ENCODE measurements around the gene NTF3. TPM values are rescaled to one million over a fixed set of nuclear protein-coding genes. Genes with fewer than 3 reads are reported as not detected.

NTF3 gene
- total RNA-seq, 3 donors from 2014 or later (not counting 1 experiment from before 2014, with no cell fraction given) = not detected

- Mint-ChIP-seq H3K27me3 (ENCODE audit: low read depth in 2 of 2) (peaks cover 5 to 12% of the 10 kb centered on the region in 2 donors), H3K9me3 (no peaks in the 10 kb centered on the region), H3K4me1 (no peaks in the 10 kb centered on the region), H3K4me3 (no peak overlapping the region), H3K27ac (no peak overlapping the region), H3K36me3 (no peaks in the 10 kb centered on the region)
- H3K4me1 ChIP-seq (ENCODE audit: control insufficient read depth, insufficient read depth, low read length) = no peaks in the 10 kb centered on the region
- no peak overlapping the region for H3K4me3 ChIP-seq (ENCODE audit: low read length)
- intact Hi-C loops (cut with micrococcal nuclease) = no loop called here
- TF ChIP-seq, protein P1, sequence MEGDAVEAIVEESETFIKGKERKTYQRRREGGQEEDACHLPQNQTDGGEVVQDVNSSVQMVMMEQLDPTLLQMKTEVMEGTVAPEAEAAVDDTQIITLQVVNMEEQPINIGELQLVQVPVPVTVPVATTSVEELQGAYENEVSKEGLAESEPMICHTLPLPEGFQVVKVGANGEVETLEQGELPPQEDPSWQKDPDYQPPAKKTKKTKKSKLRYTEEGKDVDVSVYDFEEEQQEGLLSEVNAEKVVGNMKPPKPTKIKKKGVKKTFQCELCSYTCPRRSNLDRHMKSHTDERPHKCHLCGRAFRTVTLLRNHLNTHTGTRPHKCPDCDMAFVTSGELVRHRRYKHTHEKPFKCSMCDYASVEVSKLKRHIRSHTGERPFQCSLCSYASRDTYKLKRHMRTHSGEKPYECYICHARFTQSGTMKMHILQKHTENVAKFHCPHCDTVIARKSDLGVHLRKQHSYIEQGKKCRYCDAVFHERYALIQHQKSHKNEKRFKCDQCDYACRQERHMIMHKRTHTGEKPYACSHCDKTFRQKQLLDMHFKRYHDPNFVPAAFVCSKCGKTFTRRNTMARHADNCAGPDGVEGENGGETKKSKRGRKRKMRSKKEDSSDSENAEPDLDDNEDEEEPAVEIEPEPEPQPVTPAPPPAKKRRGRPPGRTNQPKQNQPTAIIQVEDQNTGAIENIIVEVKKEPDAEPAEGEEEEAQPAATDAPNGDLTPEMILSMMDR (IDR thresholded peaks at IDR 0.05) = no peak
- no peaks in the 10 kb centered on the region for H3K27me3 ChIP-seq (ENCODE audit: control insufficient read depth, insufficient read depth, low read length)
- no peak overlapping the region for H3K27ac ChIP-seq (ENCODE audit: low read length)
- no peaks in the 10 kb centered on the region for H3K9me3 ChIP-seq (ENCODE audit: control insufficient read depth, insufficient read depth, low read length)
- DNase-seq (no peak), ATAC-seq (no peak)
- WGBS (ENCODE audit: insufficient coverage) = 91% methylated on average over 13 of the region's 14 CpGs
- no peaks in the 10 kb centered on the region for H3K36me3 ChIP-seq (ENCODE audit: control insufficient read depth, insufficient read depth, low read length)
Measured at GRCh38 chr12:5489760-5490406, 58.0 kb downstream of the NTF3 start.

- intact Hi-C loops (cut with micrococcal nuclease) = no loop called here
- WGBS (ENCODE audit: insufficient coverage) = 42% methylated on average over 2 of the region's 4 CpGs
- TF ChIP-seq, protein P1 (IDR thresholded peaks at IDR 0.05) = no peak
- no peaks in the 10 kb centered on the region for H3K4me1 ChIP-seq (ENCODE audit: control insufficient read depth, insufficient read depth, low read length)
- no peak overlapping the region for H3K27ac ChIP-seq (ENCODE audit: low read length)
- Mint-ChIP-seq H3K4me1 (no peaks in the 10 kb centered on the region), H3K27ac (no peak overlapping the region), H3K36me3 (no peaks in the 10 kb centered on the region), H3K27me3 (ENCODE audit: low read depth in 2 of 2) (peaks cover 5 to 12% of the 10 kb centered on the region in 2 donors), H3K4me3 (no peak overlapping the region), H3K9me3 (no peaks in the 10 kb centered on the region)
- H3K4me3 ChIP-seq (ENCODE audit: low read length) = no peak overlapping the region
- DNase-seq (no peak), ATAC-seq (no peak)
- H3K9me3 ChIP-seq (ENCODE audit: control insufficient read depth, insufficient read depth, low read length) = no peaks in the 10 kb centered on the region
- H3K27me3 ChIP-seq (ENCODE audit: control insufficient read depth, insufficient read depth, low read length) = no peaks in the 10 kb centered on the region
- H3K36me3 ChIP-seq (ENCODE audit: control insufficient read depth, insufficient read depth, low read length) = no peaks in the 10 kb centered on the region
Measured at GRCh38 chr12:5492562-5492961, 60.7 kb downstream of the NTF3 start.

GRCh38 chr12:5493018-5493417 is 61.1 kb downstream of the NTF3 start:
- Histone ChIP-seq H3K9me3 (ENCODE audit: control insufficient read depth, insufficient read depth, low read length) (no peaks in the 10 kb centered on the region), H3K27me3 (ENCODE audit: control insufficient read depth, insufficient read depth, low read length) (no peaks in the 10 kb centered on the region), H3K27ac (ENCODE audit: low read length) (no peak overlapping the region), H3K4me1 (ENCODE audit: control insufficient read depth, insufficient read depth, low read length) (no peaks in the 10 kb centered on the region), H3K4me3 (ENCODE audit: low read length) (no peak overlapping the region), H3K36me3 (ENCODE audit: control insufficient read depth, insufficient read depth, low read length) (no peaks in the 10 kb centered on the region)
- Mint-ChIP-seq H3K27me3 (ENCODE audit: low read depth in 2 of 2) (peaks cover 4 to 12% of the 10 kb centered on the region in 2 donors), H3K36me3 (no peaks in the 10 kb centered on the region), H3K4me1 (no peaks in the 10 kb centered on the region), H3K27ac (no peak overlapping the region), H3K9me3 (no peaks in the 10 kb centered on the region), H3K4me3 (no peak overlapping the region)
- WGBS (ENCODE audit: insufficient coverage) = 95% methylated on average over 6 of the region's 7 CpGs
- TF ChIP-seq, protein P1 (IDR thresholded peaks at IDR 0.05) = no peak
- no peak for ATAC-seq
- DNase-seq = no peak
- intact Hi-C loops (cut with micrococcal nuclease) = no loop called here

GRCh38 chr12:5494343-5494742 is 62.4 kb downstream of the NTF3 start:
- no peaks in the 10 kb centered on the region for H3K9me3 ChIP-seq (ENCODE audit: control insufficient read depth, insufficient read depth, low read length)
- H3K4me1 ChIP-seq (ENCODE audit: control insufficient read depth, insufficient read depth, low read length) = no peaks in the 10 kb centered on the region
- WGBS (ENCODE audit: insufficient coverage) = 95% methylated on average over 28 of the region's 28 CpGs
- Mint-ChIP-seq H3K4me1 (no peaks in the 10 kb centered on the region), H3K36me3 (no peaks in the 10 kb centered on the region), H3K4me3 (no peak overlapping the region), H3K9me3 (no peaks in the 10 kb centered on the region), H3K27ac (no peak overlapping the region), H3K27me3 (ENCODE audit: low read depth in 2 of 2) (peaks cover 0 to 12% of the 10 kb centered on the region in 2 donors)
- H3K36me3 ChIP-seq (ENCODE audit: control insufficient read depth, insufficient read depth, low read length) = no peaks in the 10 kb centered on the region
- TF ChIP-seq, protein P1 (IDR thresholded peaks at IDR 0.05) = no peak
- ATAC-seq (no peak), DNase-seq (no peak)
- intact Hi-C loops (cut with micrococcal nuclease) = no loop called here
- H3K4me3 ChIP-seq (ENCODE audit: low read length) = no peak overlapping the region
- no peaks in the 10 kb centered on the region for H3K27me3 ChIP-seq (ENCODE audit: control insufficient read depth, insufficient read depth, low read length)
- H3K27ac ChIP-seq (ENCODE audit: low read length) = no peak overlapping the region

All from natural killer cell (primary cell).